ENCODE data around the gene PYGO2. TPM values are rescaled to one million over a fixed set of nuclear protein-coding genes. Genes with fewer than 3 reads are reported as not detected.

Gene PYGO2
- total and polyA plus RNA-seq, 2 of the 8 experiments (the other 6 are each of a cell fraction or from before 2014, with no cell fraction given) = 31.0 to 31.6 TPM

- no peak for TF ChIP-seq CTCF (IDR thresholded peaks at IDR 0.05; ENCODE audit: control extremely low read depth in 1 of 3, insufficient read depth in 1 of 3, low read depth in 1 of 3, low read length in 3 of 3)
- no peak for TF ChIP-seq TAF1 (IDR thresholded peaks at IDR 0.05; ENCODE audit: low read depth, low read length)
Measured at GRCh38 chr1:154968731-154969130, 7.1 kb upstream of the PYGO2 start (continued).

All from H1 (cell line).